Gastroesophageal sphincter (tissue), 4 donors: Measurements from ENCODE around the gene ZFR2. TPM values are rescaled to one million over a fixed set of nuclear protein-coding genes. Genes with fewer than 3 reads are reported as not detected.

Experiments
- ATAC-seq: fragments of 150-250 bp; one replicate; pipeline ENCODE4 v1.9.1; 2016; ENCODE audit warnings: mild to moderate bottlenecking, moderate library complexity
- H3K27ac ChIP-seq, 4 donors: fragments of 200-600 bp; sonication (generic) in 3 of 4; 1 replicate in 3 of 4; 2 replicates in 1 of 4; pipeline ENCODE4 v1.5.1; 2016 to 2019
- H3K27me3 ChIP-seq: fragments of 200-600 bp; sonication (generic); one replicate; pipeline ENCODE4 v1.5.1; 2019
- H3K36me3 ChIP-seq, 2 donors: fragments of 200-600 bp; sonication (generic); one replicate each; pipeline ENCODE4 v1.5.1; 2019; ENCODE audit warnings: control low read depth in 1 of 2
- H3K4me1 ChIP-seq, 3 donors: fragments of 200-600 bp; sonication (generic); 1 replicate in 2 of 3; 2 replicates in 1 of 3; pipeline ENCODE4 v1.5.1; 2016 to 2019; ENCODE audit warnings: control low read depth in 2 of 3
- H3K4me3 ChIP-seq, 2 donors: fragments of 200-600 bp; sonication (generic); one replicate each; pipeline ENCODE4 v1.5.1; 2019; ENCODE audit warnings: mild to moderate bottlenecking in 1 of 2, moderate library complexity in 1 of 2
- H3K9me3 ChIP-seq, 3 donors: fragments of 200-600 bp; sonication (generic); one replicate each; pipeline ENCODE4 v1.5.1; 2017 to 2019; ENCODE audit warnings: control low read depth in 2 of 3
- CTCF ChIP-seq, 4 experiments: fragments of 200-600 bp in 2 of 4; fragments of 450-650 bp in 2 of 4; sonication (generic) in 1 of 4; IDR thresholded peaks; one replicate each; pipeline ENCODE4 v1.5.1; 2017 to 2019; ENCODE audit warnings: antibody characterized with exemption in 4 of 4, mild to moderate bottlenecking in 2 of 4, moderate library complexity in 2 of 4
- EP300 ChIP-seq: sonication (generic); formaldehyde crosslinking; IDR thresholded peaks from one replicate; pipeline ENCODE4 v1.6.1; 2017; ENCODE audit warnings: antibody characterized with exemption, mild to moderate bottlenecking
- POLR2A ChIP-seq, 2 donors: fragments of 450-650 bp; IDR thresholded peaks; one replicate each; pipeline ENCODE4 v1.6.1; 2017; ENCODE audit warnings: antibody characterized with exemption in 2 of 2, mild to moderate bottlenecking in 2 of 2, moderate library complexity in 1 of 2
- POLR2AphosphoS5 ChIP-seq: sonication (generic); formaldehyde crosslinking; IDR thresholded peaks from one replicate; pipeline ENCODE4 v1.6.1; 2017; ENCODE audit warnings: antibody characterized with exemption
- WGBS, 2 donors: methylation state at CpG; one replicate each; pipeline ENCODE4 v1.1.5; 2018; ENCODE audit warnings: low coverage in 1 of 2; 5-methylcytosine and 5-hydroxymethylcytosine counted together
- total RNA-seq, 4 donors: library from RNA; depleted of rRNA; stranded (reverse); fragments of >200 nt; gene quantifications; one replicate each; pipeline ENCODE4 v1.1.0, GENCODE V29; 2016

The ZFR2 gene
- total RNA-seq, 4 donors from 2014 or later, result 0.13 TPM; not detected in 3

DNA sequence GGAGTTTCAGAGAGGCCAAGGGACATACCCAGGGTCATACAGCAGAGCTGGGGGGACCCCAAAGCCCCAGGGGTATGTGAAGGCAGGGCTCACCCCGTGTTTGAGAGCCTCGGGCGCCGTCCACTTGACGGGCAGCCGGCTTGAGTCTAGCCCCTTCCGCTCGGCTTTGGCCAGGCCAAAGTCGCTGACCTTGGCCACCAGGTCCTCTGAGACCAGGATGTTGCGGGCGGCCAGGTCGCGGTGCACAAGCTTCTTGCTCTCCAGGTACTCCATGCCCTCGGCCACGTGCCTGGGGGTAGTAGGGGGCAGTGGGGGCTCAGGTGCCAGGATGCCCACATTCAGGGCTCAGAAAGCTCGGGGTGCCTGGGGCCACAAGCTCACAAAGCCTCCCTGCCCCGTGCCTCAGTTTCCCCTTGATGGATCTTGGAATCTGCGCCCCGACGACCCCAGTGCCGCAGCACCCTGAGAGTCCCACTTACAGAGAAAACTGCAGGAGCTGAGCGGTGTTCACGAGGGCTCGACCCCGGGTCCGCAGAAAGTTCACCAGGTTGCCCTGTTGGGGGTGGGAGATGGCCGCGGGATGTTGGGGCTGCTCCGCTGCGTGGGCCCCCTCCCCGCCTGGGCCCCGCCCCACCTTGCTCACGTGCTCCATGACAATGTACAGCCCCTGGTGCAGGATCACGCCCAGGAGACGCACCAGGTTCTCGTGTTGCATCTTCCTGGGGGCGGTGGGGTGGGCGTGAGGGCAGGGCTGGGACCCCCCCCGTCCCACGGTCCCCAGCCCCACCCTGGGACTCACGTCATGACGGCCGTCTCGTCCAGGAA is 89.7 kb downstream of the ZFR2 start:
- H3K4me1 ChIP-seq, result no peaks in the 10 kb centered on the region
- TF ChIP-seq POLR2A (IDR thresholded peaks at IDR 0.05) (no peak), CTCF (IDR thresholded peaks at IDR 0.05) (no peak), POLR2AphosphoS5 (no peak)
- H3K27ac ChIP-seq, result no peak overlapping the region
- H3K4me3 ChIP-seq, result no peak overlapping the region
- WGBS, 2 donors, result 32% methylated on average over 3 of the region's 44 CpGs; no CpG with 5 or more reads in 1 of the 2 donors
- H3K9me3 ChIP-seq, result peaks cover 0 to 31% (median 2%) of the 10 kb centered on the region in 3 donors
- no peaks in the 10 kb centered on the region for H3K36me3 ChIP-seq
- ATAC-seq, result no peak
- peaks cover 56% of the 10 kb centered on the region for H3K27me3 ChIP-seq

- 50% methylated on average over 1 of the region's 37 CpGs; no CpG with 5 or more reads in 1 of the 2 donors for WGBS, 2 donors
- Histone ChIP-seq H3K36me3 (no peaks in the 10 kb centered on the region), H3K4me1 (no peaks in the 10 kb centered on the region), H3K27me3 (peaks cover 48% of the 10 kb centered on the region), H3K9me3 (peaks cover 0 to 31% (median 2%) of the 10 kb centered on the region in 3 donors), H3K4me3 (no peak overlapping the region), H3K27ac (no peak overlapping the region)
- TF ChIP-seq CTCF (IDR thresholded peaks at IDR 0.05) (no peak), EP300 (no peak), POLR2A (IDR thresholded peaks at IDR 0.05) (no peak), POLR2AphosphoS5 (no peak)
- no peak for ATAC-seq
Observed at GRCh38 chr19:3778104-3778867, 90.6 kb downstream of the ZFR2 start.

DNA sequence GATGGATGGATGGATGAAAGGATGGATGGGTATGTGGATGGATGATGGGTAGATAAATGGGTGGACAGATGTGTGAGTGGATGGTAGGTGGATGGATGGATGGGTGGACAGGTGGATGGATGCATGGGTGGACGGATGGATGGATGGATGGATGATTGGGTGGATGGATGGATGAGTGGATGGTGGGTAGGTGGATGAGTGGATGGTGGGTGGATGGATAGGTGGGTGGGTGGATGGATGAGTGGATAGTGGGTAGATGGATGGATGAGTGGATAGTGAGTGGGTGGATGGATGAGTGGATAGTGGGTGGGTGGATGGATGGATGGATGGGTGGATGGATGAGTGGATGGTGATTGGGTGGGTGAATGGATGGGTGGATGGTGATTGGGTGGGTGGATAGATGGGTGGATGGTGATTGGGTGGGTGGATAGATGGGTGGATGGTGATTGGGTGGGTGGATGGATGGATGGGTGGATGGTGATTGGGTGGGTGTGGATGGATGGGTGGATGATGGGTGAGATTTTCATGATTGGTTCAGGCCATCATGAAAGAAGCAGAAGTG is 92.3 kb downstream of the ZFR2 start:
- H3K4me1 ChIP-seq, result no peaks in the 10 kb centered on the region
- H3K27me3 ChIP-seq, result peaks cover 37% of the 10 kb centered on the region
- peaks cover 0 to 15% (median 2%) of the 10 kb centered on the region in 3 donors for H3K9me3 ChIP-seq
- TF ChIP-seq EP300 (no peak), POLR2A (IDR thresholded peaks at IDR 0.05) (no peak), CTCF (IDR thresholded peaks at IDR 0.05) (no peak), POLR2AphosphoS5 (no peak)
- H3K4me3 ChIP-seq, result no peak overlapping the region
- ATAC-seq, result no peak
- 86 to 93% methylated on average over 1 of the region's 1 CpG for WGBS, 2 donors
- no peaks in the 10 kb centered on the region for H3K36me3 ChIP-seq
- no peak overlapping the region for H3K27ac ChIP-seq

GRCh38 chr19:3775831-3776230 is 93.0 kb downstream of the ZFR2 start:
- ATAC-seq, result no peak
- no peaks in the 10 kb centered on the region for H3K4me1 ChIP-seq
- no peaks in the 10 kb centered on the region for H3K36me3 ChIP-seq
- WGBS, 2 donors, result no CpG with 5 or more reads among the region's 5 CpGs
- H3K9me3 ChIP-seq, result peaks cover 0 to 8% (median 0%) of the 10 kb centered on the region in 3 donors
- no peak for TF ChIP-seq EP300
- no peak for TF ChIP-seq POLR2A (IDR thresholded peaks at IDR 0.05)
- TF ChIP-seq POLR2AphosphoS5, result no peak
- no peak for TF ChIP-seq CTCF (IDR thresholded peaks at IDR 0.05)
- H3K27me3 ChIP-seq, result peaks cover 36% of the 10 kb centered on the region
- no peak overlapping the region for H3K27ac ChIP-seq
- no peak overlapping the region for H3K4me3 ChIP-seq
